ENCODE data around the gene TSGA10IP. TPM values are rescaled to one million over a fixed set of nuclear protein-coding genes. Genes with fewer than 3 reads are reported as not detected.

The TSGA10IP gene
- total RNA-seq, 1 donor: not detected

DNA sequence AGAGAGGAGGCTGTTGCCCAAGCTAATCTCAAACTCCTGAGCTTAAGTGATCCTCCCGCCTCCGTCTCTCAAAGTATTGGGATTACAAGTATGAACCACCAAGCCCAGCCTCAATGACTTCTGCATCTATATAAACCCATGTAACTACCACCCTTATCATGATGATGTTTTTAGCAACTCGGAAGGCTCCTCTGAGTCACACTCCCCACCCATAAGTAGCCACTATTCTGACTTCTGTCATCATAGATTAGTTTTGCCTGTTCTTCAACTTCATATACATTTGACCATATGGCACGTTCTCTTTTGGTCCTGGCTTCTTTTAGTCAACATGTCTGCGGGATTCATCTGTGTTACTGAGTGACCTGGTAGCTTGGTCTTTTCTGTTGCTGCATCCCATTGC lies 38.7 kb upstream of the TSGA10IP start:
- H3K79me2 ChIP-seq (ENCODE audit: insufficient read depth, low read length): peaks cover 2% of the 10 kb centered on the region
- no peak for TF ChIP-seq CTCF (IDR thresholded peaks at IDR 0.05; ENCODE audit: extremely low read depth, low read depth, low read length)
- H2AFZ ChIP-seq (ENCODE audit: low read length): no peak overlapping the region
- H3K36me3 ChIP-seq (ENCODE audit: insufficient read depth, low read length): no peaks in the 10 kb centered on the region
- H3K4me3 ChIP-seq (ENCODE audit: insufficient read depth, low read length): no peak overlapping the region
- DNase-seq (ENCODE audit: insufficient read length, low spot score, missing footprints): peak; percentile 66
- no peaks in the 10 kb centered on the region for H3K27me3 ChIP-seq (ENCODE audit: insufficient read depth, low read length)
- peaks cover 44% of the 10 kb centered on the region for H3K4me1 ChIP-seq (ENCODE audit: insufficient read depth, low read length)
- no peaks in the 10 kb centered on the region for H3K9me3 ChIP-seq (ENCODE audit: low read depth, low read length)
- no peak overlapping the region for H3K27ac ChIP-seq (ENCODE audit: low read depth, low read length)
- no peaks in the 10 kb centered on the region for H4K20me1 ChIP-seq (ENCODE audit: insufficient read depth, low read length)
- no peak overlapping the region for H3K4me2 ChIP-seq (ENCODE audit: insufficient read depth, low read length)

DNA sequence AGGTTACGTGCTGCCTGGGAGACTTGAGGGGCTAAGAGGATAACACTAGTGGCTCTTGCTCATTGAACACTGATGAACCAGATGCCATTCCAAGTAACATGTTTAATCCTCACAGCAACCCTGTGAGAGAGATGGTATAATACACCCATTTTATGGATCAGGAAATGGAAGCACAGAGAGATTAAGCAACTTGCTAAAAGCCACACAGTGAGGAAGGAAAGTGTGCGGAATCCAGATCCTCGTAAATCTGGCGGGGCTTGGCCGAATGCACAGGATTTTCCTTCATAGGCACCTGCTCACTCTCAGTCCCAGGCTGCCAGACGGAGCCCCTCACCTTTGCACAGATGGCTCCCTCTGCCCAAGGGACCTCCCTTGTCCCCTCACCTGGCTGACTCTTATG lies 37.4 kb upstream of the TSGA10IP start:
- no peak overlapping the region for H3K4me3 ChIP-seq (ENCODE audit: insufficient read depth, low read length)
- peaks cover 45% of the 10 kb centered on the region for H3K4me1 ChIP-seq (ENCODE audit: insufficient read depth, low read length)
- H3K9me3 ChIP-seq (ENCODE audit: low read depth, low read length): no peaks in the 10 kb centered on the region
- H3K27me3 ChIP-seq (ENCODE audit: insufficient read depth, low read length): no peaks in the 10 kb centered on the region
- H3K4me2 ChIP-seq (ENCODE audit: insufficient read depth, low read length): no peak overlapping the region
- H3K79me2 ChIP-seq (ENCODE audit: insufficient read depth, low read length): peaks cover 3% of the 10 kb centered on the region
- H3K36me3 ChIP-seq (ENCODE audit: insufficient read depth, low read length): no peaks in the 10 kb centered on the region
- no peaks in the 10 kb centered on the region for H4K20me1 ChIP-seq (ENCODE audit: insufficient read depth, low read length)
- no peak for DNase-seq (ENCODE audit: insufficient read length, low spot score, missing footprints)
- H3K27ac ChIP-seq (ENCODE audit: low read depth, low read length): no peak overlapping the region
- no peak overlapping the region for H2AFZ ChIP-seq (ENCODE audit: low read length)
- TF ChIP-seq CTCF (IDR thresholded peaks at IDR 0.05; ENCODE audit: extremely low read depth, low read depth, low read length): no peak

DNA sequence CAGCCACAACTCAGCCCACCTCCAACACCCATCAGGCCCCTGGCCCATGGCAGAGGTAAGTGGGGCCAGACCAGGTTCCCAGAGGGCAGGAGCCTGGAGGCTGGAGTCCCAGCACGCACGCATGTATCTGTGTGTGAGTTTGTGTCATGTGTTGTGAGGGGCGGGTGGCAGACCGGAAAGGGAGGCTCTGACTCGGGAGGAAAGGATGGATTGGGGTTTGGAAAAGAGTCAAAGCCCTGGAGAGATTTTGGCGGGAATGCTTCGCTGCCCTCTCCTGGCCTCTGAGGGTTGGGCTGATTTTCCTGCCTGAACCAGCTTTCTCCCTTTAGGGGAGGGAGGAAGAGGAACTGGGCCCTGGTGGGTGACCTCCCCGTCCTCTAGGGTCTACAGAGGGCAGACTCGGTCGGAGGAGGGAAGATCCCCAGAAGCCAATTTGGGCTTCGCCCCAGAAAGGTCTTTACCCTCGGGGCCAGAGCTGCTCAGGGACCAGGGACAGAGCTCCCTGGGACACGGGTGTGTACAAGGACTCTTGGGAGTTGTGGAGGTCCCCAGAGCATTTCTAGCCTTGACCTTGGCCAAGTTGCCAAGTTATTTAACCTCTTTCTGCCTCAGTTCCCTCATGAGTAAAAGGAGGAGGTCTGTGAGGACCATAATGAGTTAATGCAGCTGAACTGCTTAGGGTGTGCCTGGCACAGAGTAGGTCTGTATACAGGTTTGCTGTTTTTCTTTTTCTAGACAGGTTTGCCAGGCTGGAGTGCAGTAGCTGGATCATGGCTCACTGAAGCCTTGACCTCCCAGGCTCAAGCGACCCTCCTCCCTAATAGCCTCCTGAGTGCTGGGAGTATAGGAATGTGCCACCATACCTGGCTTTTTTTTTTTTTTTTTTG lies 33.4 kb upstream of the TSGA10IP start:
- no peaks in the 10 kb centered on the region for H4K20me1 ChIP-seq (ENCODE audit: insufficient read depth, low read length)
- peaks cover 60% of the 10 kb centered on the region for H3K4me1 ChIP-seq (ENCODE audit: insufficient read depth, low read length)
- DNase-seq (ENCODE audit: insufficient read length, low spot score, missing footprints): peak; percentile 96
- H3K27me3 ChIP-seq (ENCODE audit: insufficient read depth, low read length): no peaks in the 10 kb centered on the region
- peak overlapping the region; percentile 34 for H3K4me3 ChIP-seq (ENCODE audit: insufficient read depth, low read length)
- peaks cover 19% of the 10 kb centered on the region for H3K79me2 ChIP-seq (ENCODE audit: insufficient read depth, low read length)
- peak overlapping the region; percentile 15 for H2AFZ ChIP-seq (ENCODE audit: low read length)
- no peaks in the 10 kb centered on the region for H3K36me3 ChIP-seq (ENCODE audit: insufficient read depth, low read length)
- no peaks in the 10 kb centered on the region for H3K9me3 ChIP-seq (ENCODE audit: low read depth, low read length)
- H3K4me2 ChIP-seq (ENCODE audit: insufficient read depth, low read length): peak overlapping the region; percentile 42
- peak; percentile 45 for TF ChIP-seq CTCF (IDR thresholded peaks at IDR 0.05; ENCODE audit: extremely low read depth, low read depth, low read length)
- H3K27ac ChIP-seq (ENCODE audit: low read depth, low read length): peak overlapping the region; percentile 96

DNA sequence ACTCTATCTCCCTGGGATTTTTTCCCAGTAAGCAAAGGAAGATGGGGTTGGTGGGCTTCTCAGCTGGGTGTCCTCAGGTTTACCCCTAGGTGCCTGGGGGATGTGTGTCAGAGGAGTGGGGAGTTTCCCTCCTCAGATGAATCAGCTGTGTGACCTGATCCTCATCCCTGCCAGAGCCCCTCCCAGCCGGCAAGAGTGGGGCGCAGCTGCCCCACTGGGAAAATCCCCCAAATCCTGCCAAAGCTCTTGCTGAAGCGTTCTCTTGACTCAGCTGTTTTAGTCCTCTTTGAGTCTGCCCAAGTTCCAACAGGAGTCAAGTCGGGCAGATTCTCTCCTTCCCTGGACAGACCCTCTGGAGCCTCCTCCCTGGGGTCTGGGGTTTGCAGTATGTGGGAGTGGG lies 32.4 kb upstream of the TSGA10IP start:
- peaks cover 7% of the 10 kb centered on the region for H3K36me3 ChIP-seq (ENCODE audit: insufficient read depth, low read length)
- no peak for TF ChIP-seq CTCF (IDR thresholded peaks at IDR 0.05; ENCODE audit: extremely low read depth, low read depth, low read length)
- no peaks in the 10 kb centered on the region for H4K20me1 ChIP-seq (ENCODE audit: insufficient read depth, low read length)
- peaks cover 28% of the 10 kb centered on the region for H3K79me2 ChIP-seq (ENCODE audit: insufficient read depth, low read length)
- H3K27ac ChIP-seq (ENCODE audit: low read depth, low read length): peak overlapping the region; percentile 96
- DNase-seq (ENCODE audit: insufficient read length, low spot score, missing footprints): peak; percentile 96
- no peaks in the 10 kb centered on the region for H3K9me3 ChIP-seq (ENCODE audit: low read depth, low read length)
- H3K4me1 ChIP-seq (ENCODE audit: insufficient read depth, low read length): peaks cover 65% of the 10 kb centered on the region
- peak overlapping the region; percentile 42 for H3K4me2 ChIP-seq (ENCODE audit: insufficient read depth, low read length)
- no peak overlapping the region for H2AFZ ChIP-seq (ENCODE audit: low read length)
- H3K27me3 ChIP-seq (ENCODE audit: insufficient read depth, low read length): no peaks in the 10 kb centered on the region
- H3K4me3 ChIP-seq (ENCODE audit: insufficient read depth, low read length): peak overlapping the region; percentile 21

Measured in osteoblast (primary cell).